GM18873 (cell line): ENCODE data around the gene ZNF267.
"Not testable (repeated sequence)": the region's sequence is repeated elsewhere in the genome, so short reads cannot be mapped to it uniquely, and the experiment has no call there.

Experiments
- ATAC-seq: cut with Tn5 transposase; IDR thresholded peaks from one replicate; pipeline ENCODE4 v1.9.1; 2021; ENCODE audit warnings: mild to moderate bottlenecking, moderate library complexity, moderate number of reproducible peaks; ENCODE audit not compliant: unreplicated experiment, low FRiP score

ZNF267 gene

DNA sequence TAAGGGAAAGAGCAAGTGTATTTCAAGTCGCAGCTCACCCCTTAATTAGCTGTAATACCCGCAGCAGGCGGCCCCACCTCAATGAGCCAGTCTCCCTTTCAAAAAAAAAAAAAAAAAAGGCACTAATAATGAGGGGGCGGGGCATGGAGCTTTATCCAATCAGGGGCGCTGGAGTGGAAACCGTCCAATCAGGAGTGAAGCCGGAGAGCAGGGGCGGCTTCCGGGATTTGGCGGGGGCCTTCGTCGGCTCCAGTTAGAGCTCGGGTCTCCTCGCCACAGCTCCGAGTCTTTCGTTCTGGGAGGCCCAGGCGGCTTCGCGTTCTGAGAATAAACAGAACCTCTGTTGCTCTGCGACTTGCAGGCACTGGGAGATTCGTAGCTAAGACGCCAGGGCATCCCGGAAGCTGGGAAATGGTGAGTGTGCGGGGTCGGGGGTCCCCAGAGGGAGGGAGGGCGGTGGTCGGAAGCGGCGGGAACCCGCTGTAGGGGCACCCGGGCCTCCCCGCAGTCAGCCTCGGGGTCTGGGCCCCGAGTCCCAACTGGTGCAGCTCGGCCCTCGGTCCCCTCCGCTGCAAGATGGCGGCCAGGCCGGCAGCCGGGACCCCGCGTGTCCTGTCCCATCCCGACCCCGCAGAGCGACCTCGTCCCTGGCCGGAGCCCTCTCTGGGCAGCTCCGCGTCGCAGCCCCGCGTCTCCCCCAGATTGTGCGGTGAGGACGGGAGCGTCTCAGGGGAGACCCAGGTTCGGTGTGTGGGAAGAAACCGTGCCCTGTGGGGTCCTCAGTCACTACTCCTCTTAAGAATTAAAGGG is at the start of gene ZNF267:
TSS of gene ZNF267 (plus strand) at position 252 of the 810 bp plus-strand sequence. CDS start at position 412, 160 bp downstream.
- peak; percentile 44 for ATAC-seq

GRCh38 chr16:31833047-31833446 is 40.6 kb upstream of the ZNF267 start:
- no peak for ATAC-seq

DNA sequence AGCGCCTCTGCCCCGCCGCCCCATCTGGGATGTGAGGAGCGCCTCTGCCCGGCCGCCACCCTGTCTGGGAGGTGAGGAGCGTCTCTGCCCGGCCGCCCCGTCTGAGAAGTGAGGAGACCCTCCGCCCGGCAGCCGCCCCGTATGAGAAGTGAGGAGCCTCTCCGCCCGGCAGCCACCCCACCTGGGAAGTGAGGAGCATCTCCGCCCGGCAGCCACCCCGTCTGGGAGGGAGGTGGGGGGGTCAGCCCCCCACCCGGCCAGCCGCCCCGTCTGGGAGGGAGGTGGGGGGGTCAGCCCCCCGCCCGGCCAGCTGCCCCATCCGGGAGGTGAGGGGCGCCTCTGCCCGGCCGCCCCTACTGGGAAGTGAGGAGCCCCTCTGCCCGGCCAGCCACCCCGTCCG is 37.2 kb upstream of the ZNF267 start:
- not testable (repeated sequence) for ATAC-seq

- no peak for ATAC-seq
Observed at GRCh38 chr16:31842864-31843263, 30.7 kb upstream of the ZNF267 start.

DNA sequence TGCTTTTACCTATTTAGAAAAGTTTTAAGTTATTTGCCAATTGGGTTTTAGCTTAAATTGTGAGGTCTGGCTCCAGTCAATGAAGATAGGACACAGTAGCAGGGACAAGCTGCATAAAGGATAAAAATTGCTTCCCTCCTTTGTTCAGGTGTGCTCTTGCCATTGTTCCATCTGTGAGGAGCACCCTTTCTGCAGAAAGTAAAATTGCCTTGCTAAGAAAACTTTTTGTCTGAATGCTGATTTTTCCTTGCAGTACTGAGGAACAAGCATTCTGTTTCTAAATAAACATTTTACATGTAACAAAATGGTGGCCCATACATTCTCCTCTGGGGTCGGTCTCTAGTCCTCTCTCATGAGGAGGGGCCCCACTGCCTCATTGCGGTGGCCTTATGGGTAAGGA is 25.0 kb upstream of the ZNF267 start:
- ATAC-seq: not testable (repeated sequence)

DNA sequence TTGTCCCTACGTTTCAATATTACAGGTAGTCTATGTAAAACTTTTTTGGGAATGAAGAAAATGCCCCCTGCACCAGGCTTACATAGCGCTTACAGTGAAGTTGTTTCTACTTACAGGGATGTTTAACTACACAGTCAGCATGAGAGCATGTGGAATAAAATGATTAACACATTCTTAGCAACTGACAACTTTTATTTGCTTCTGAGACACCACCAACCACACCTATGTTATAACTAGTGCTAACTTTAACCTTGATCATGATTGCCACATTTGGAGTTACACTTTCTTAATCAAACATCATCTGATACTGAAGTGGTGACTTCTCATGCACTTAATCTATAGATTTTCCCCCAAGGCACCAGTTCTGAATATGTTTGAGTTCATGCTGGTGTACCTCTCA is 20.3 kb upstream of the ZNF267 start:
- ATAC-seq: no peak

- ATAC-seq: no peak
Observed at GRCh38 chr16:31860508-31860907, 13.1 kb upstream of the ZNF267 start.

DNA sequence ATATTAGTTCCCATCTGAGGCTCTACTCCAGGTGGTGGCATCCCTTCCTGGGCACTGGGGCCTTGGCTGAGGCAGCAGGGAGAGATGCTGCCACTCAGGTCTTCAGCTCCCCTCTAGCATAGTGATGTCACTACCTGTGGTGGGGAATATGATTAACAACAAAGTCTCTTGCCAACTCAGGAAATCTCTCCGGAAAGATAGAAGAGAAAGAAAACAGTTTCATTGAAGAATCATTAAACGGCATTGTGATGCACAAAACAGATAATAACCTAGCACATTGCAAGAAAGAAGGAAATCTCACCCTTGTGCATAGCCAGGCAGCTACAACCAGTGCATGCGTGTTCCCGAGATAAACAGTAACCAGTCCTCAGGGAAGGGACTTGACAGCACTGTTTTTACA is 12.2 kb upstream of the ZNF267 start:
- ATAC-seq: no peak

GRCh38 chr16:31862761-31863160 is 10.8 kb upstream of the ZNF267 start:
- no peak for ATAC-seq

GRCh38 chr16:31868164-31868563 is 5.4 kb upstream of the ZNF267 start:
- no peak for ATAC-seq

GRCh38 chr16:31868691-31869167 is 4.9 kb upstream of the ZNF267 start:
- no peak for ATAC-seq

DNA sequence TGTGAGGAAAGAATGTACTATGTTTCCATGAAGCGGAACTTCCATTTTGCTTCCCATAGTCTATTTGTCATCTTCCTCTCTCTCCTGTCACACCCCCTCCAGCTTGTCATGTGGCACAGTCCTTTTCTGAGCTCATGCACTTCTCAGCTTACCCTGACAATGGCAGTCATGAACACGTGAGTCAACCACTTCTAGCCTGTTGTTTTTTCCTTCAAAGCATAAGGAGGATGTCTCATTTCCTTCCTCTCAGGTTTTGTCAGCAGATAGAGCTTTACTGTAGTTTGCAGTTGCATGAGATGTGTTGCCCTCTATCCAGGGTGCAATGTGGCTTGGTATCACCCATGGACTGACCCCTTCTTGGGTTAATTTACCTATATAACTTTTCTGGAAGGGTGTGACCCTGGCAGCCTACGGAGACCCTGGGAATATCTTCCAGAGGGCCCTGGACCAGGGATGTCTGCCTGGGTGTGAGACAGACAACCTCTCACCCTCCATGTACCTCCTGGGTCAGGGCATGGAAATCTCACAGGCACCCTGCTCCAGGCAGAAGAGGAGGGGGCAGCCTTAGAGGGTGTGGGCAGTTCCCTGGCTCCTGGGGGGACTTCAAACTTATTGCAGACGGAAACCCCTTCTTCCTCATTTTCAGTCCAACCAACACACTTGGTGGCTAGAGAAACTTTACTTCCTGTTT is 4.0 kb upstream of the ZNF267 start:
- ATAC-seq: peak; percentile 41

- ATAC-seq: no peak
Observed at GRCh38 chr16:31870809-31871208, 2.8 kb upstream of the ZNF267 start.

GRCh38 chr16:31871510-31871909 is 2.1 kb upstream of the ZNF267 start:
- no peak for ATAC-seq

DNA sequence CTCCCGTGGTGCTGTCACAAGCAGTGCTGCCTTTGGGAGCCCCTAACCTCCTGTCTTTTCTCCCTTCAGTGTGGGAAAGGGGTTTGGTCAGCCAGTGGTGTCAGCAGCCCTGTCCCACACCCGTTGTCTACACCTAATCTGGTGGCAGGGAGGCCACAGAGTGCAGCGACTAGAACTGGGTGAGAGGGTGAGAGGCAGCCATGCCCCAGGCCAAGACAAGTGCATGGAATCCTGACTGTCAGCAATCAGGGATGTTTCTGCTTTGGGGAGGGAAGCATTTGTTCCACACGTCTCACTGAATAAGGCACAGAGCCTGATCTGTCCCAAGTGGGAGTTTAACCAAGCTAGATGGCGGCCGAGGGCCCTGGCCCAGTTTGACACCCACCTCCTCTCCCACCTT is 1.4 kb upstream of the ZNF267 start:
- no peak for ATAC-seq

DNA sequence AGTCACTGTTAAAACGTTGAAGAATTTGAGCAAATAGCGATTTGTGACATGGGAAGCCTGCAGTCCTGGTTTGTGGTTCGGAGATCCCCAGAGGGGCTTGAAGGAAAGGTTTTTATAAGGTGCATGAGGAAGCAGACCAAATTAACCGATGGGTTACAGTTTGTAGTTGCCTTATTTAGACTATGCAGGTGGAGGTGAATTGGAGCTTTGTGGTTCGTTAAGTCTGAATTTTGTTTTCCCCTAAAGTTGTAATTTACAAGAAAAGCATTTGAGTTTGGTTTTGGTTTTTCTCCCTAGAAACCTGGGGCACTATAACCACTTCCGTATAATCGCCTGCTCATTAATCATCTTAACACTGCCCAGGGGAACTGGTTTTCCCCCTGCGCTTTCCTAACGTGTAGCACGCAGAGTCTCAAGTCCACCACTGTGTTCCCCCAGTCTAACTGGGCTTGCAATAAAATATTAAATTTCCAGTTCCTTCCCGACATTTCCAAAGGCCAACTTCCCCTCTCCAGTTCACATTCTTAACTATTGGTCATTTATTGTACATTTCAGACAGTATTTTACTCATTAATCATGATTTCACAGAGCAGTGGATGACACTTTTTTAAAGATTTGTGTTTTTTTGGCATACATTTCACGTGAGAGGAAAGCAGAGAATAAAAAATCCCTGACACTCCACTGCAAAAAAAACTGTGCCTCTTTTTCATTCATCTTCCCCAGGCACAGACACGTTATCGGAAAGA is 932 bp downstream of the ZNF267 start:
- no peak for ATAC-seq

DNA sequence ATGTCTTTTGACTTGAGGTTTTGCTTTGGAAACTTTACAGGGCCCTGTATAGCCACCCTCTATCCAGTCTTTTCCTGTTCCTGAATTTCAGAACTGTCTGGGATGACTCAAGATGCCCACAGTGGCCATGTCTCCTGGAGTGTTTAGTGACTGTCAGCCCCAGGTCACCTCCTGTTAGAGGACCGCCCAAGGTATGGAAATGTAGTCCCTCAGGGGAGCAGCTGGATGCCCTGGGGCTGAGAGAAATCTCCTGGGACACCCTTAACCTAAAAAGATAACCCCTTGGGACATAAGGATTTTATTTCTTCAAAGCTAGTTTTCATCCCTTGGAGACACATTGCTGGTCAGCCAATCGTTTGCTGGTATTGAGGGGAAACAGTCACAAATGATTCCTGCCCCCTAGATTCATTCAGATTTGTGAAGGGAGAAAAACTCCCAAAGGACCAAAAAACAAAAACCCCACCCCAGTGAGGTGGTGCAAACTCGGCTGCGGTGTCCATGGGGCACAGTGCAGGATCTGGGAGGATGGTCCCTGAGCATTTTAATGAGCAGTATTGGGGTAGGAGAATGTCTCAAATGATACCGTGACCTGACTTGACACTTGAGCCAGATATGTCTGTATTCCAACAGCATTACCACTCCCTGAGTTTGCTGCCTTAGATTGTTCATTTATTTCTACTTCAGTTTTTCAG is 1.7 kb downstream of the ZNF267 start:
- no peak for ATAC-seq

- ATAC-seq: no peak
Observed at GRCh38 chr16:31875928-31876547, 2.4 kb downstream of the ZNF267 start.

GRCh38 chr16:31876951-31877828 is 3.6 kb downstream of the ZNF267 start:
- peak; percentile 49 for ATAC-seq
